ACHN (cell line): ENCODE results near the gene DLG4.
"Not testable (repeated sequence)": the region's sequence is repeated elsewhere in the genome, so short reads cannot be mapped to it uniquely, and the experiment has no call there.

Source experiments
- DNase-seq: peaks from one replicate; pipeline ENCODE4 v3.0.0-alpha.2; 2015
- in situ Hi-C: cut with HindIII; loops from 2 replicates; pipeline ENCODE4 v1.10.0; 2017; ENCODE audit warnings: low sequenced_read_pairs, low pct_ligation_motif_present, low pct_unique_long_range_greater_than_20kb

Gene DLG4

GRCh38 chr17:7250695-7251627 lies 31.3 kb upstream of the DLG4 start:
- DNase-seq: no peak

GRCh38 chr17:7249830-7250229 lies 30.2 kb upstream of the DLG4 start:
- in situ Hi-C loops: no loop called here
- DNase-seq: no peak

More at GRCh38 chr17:7250695-7251627, 31.3 kb upstream of the DLG4 start:
- in situ Hi-C loops: no loop called here

- in situ Hi-C loops: no loop called here
- no peak for DNase-seq
Observed at GRCh38 chr17:7249214-7249613, 29.6 kb upstream of the DLG4 start.

- in situ Hi-C loops: no loop called here
- no peak for DNase-seq
Observed at GRCh38 chr17:7248796-7249195, 29.2 kb upstream of the DLG4 start.

GRCh38 chr17:7246779-7247178 lies 27.1 kb upstream of the DLG4 start:
- in situ Hi-C loops: no loop called here
- no peak for DNase-seq

GRCh38 chr17:7243838-7244237 lies 24.2 kb upstream of the DLG4 start:
- in situ Hi-C loops, DNase-seq: not testable (repeated sequence)

GRCh38 chr17:7243453-7243729 lies 23.8 kb upstream of the DLG4 start:
- in situ Hi-C loops: no loop called here
- DNase-seq: no peak

- DNase-seq: peak; percentile 97
- in situ Hi-C loops: no loop called here
Observed at GRCh38 chr17:7242717-7243452, 23.2 kb upstream of the DLG4 start.

GRCh38 chr17:7241783-7242716 lies 22.4 kb upstream of the DLG4 start, which contains the start of gene GABARAP:
Gene GABARAP, minus strand, starts transcription at chr17:7242449. Its CDS starts 119 bp downstream, at chr17:7242330.
- in situ Hi-C loops: no loop called here
- peak; percentile 91 for DNase-seq

GRCh38 chr17:7241090-7241733 lies 21.6 kb upstream of the DLG4 start:
- in situ Hi-C loops: no loop called here
- DNase-seq: no peak

GRCh38 chr17:7240375-7240774 lies 20.7 kb upstream of the DLG4 start:
- no peak for DNase-seq
- in situ Hi-C loops: no loop called here

GRCh38 chr17:7239091-7240027 lies 19.7 kb upstream of the DLG4 start, which contains the start of gene PHF23:
Gene PHF23, minus strand, starts transcription at chr17:7239457. Its CDS starts 178 bp downstream, at chr17:7239279.
- DNase-seq: peak; percentile 99
- in situ Hi-C loops: no loop called here

GRCh38 chr17:7238420-7239090 lies 18.9 kb upstream of the DLG4 start:
- DNase-seq: peak; percentile 48

GRCh38 chr17:7237761-7238419 lies 18.3 kb upstream of the DLG4 start:
- in situ Hi-C loops: no loop called here
- peak; percentile 77 for DNase-seq

More at GRCh38 chr17:7238420-7239090, 18.9 kb upstream of the DLG4 start:
- in situ Hi-C loops: no loop called here

- no peak for DNase-seq
- in situ Hi-C loops: no loop called here
Observed at GRCh38 chr17:7237266-7237760, 17.7 kb upstream of the DLG4 start.

GRCh38 chr17:7236808-7237207 lies 17.2 kb upstream of the DLG4 start:
- in situ Hi-C loops: no loop called here
- DNase-seq: no peak
